Endothelial cell of umbilical vein (primary cell): Measurements from ENCODE around the gene RALGPS1.

Experiments
- CTCF ChIP-seq, 2 donors: IDR thresholded peaks; 1 replicate in 1 of 2; 2 replicates in 1 of 2; pipeline ENCODE4 v1.5.1; 2011; ENCODE audit warnings: low read length in 2 of 2, mild to moderate bottlenecking in 2 of 2, moderate library complexity in 2 of 2, control low read depth in 1 of 2, inconsistent platforms in 1 of 2, low read depth in 1 of 2; ENCODE audit not compliant: insufficient read depth in 1 of 2; ENCODE audit errors: extremely low read depth in 1 of 2
- EZH2 ChIP-seq: IDR thresholded peaks from 2 replicates; pipeline ENCODE4 v1.6.1; 2012; ENCODE audit warnings: borderline replicate concordance, low read depth, mild to moderate bottlenecking, moderate library complexity, low read length, inconsistent platforms; ENCODE audit not compliant: severe bottlenecking
- FOS ChIP-seq: IDR thresholded peaks from 2 replicates; pipeline ENCODE4 v1.6.1; 2011; ENCODE audit warnings: mild to moderate bottlenecking, low read length, moderate library complexity, borderline replicate concordance; ENCODE audit not compliant: insufficient read depth
- GATA2 ChIP-seq: IDR thresholded peaks from 2 replicates; pipeline ENCODE4 v1.7.0; 2011; ENCODE audit warnings: low read depth, mild to moderate bottlenecking, moderate library complexity, mixed read lengths, low read length; ENCODE audit not compliant: insufficient read length, insufficient read depth
- JUN ChIP-seq: IDR thresholded peaks from 2 replicates; pipeline ENCODE4 v1.6.1; 2011; ENCODE audit warnings: borderline replicate concordance, low read depth; ENCODE audit not compliant: insufficient read length, insufficient read depth
- MAX ChIP-seq: IDR thresholded peaks from 2 replicates; pipeline ENCODE4 v1.6.1; 2011; ENCODE audit not compliant: insufficient read depth, insufficient read length
- MYC ChIP-seq: IDR thresholded peaks from one replicate; pipeline ENCODE4 v1.6.1; 2011; ENCODE audit warnings: mild to moderate bottlenecking, low read depth, low read length
- POLR2A ChIP-seq: IDR thresholded peaks from 2 replicates; pipeline ENCODE4 v1.6.1; 2012; ENCODE audit warnings: low read depth, mild to moderate bottlenecking, control low read depth, low read length
- POLR2AphosphoS5 ChIP-seq: IDR thresholded peaks from 2 replicates; pipeline ENCODE4 v1.6.1; 2012; ENCODE audit warnings: low read depth, mild to moderate bottlenecking, control low read depth, low read length, moderate library complexity; ENCODE audit not compliant: insufficient read depth

GRCh38 chr9:127232833-127233549 lies 318.4 kb downstream of the RALGPS1 start:
- TF ChIP-seq POLR2A = no peak
- no peak for TF ChIP-seq CTCF (IDR thresholded peaks at IDR 0.05; ENCODE audit: extremely low read depth in 1 of 2, insufficient read depth in 1 of 2, low read depth in 1 of 2, low read length in 2 of 2)
- no peak for TF ChIP-seq EZH2
- TF ChIP-seq FOS = no peak
- no peak for TF ChIP-seq POLR2AphosphoS5
- TF ChIP-seq MYC = no peak
- TF ChIP-seq JUN = no peak
- TF ChIP-seq MAX = no peak
- no peak for TF ChIP-seq GATA2
